ENCODE data around the gene MIGA2. TPM values are rescaled to one million over a fixed set of nuclear protein-coding genes. Genes with fewer than 3 reads are reported as not detected.
"Not testable (repeated sequence)": the region's sequence is repeated elsewhere in the genome, so short reads cannot be mapped to it uniquely, and the experiment has no call there.

MIGA2 gene
- total RNA-seq, 1 donor from 2014 or later = 22.1 TPM

GRCh38 chr9:129033216-129033615 is 3.2 kb upstream of the MIGA2 start:
- DNase-seq (ENCODE audit: low spot score) (no peak), ATAC-seq (no peak)

- ATAC-seq = peak; percentile 8
- DNase-seq (ENCODE audit: low spot score) = not testable (repeated sequence)
Measured at GRCh38 chr9:129035838-129036237, 588 bp upstream of the MIGA2 start.

- ATAC-seq (peak; percentile 1), DNase-seq (ENCODE audit: low spot score) (no peak)
Measured at GRCh38 chr9:129036923-129037766, 719 bp downstream of the MIGA2 start.

- no peak for ATAC-seq
- DNase-seq (ENCODE audit: low spot score) = no peak
Measured at GRCh38 chr9:129037767-129038098, 1.3 kb downstream of the MIGA2 start.

GRCh38 chr9:129038109-129038852 is 1.9 kb downstream of the MIGA2 start:
- DNase-seq (ENCODE audit: low spot score) (no peak), ATAC-seq (no peak)

GRCh38 chr9:129040113-129040643 is 3.8 kb downstream of the MIGA2 start:
- no peak for DNase-seq (ENCODE audit: low spot score)
- no peak for ATAC-seq

- ATAC-seq = no peak
- DNase-seq (ENCODE audit: low spot score) = no peak
Measured at GRCh38 chr9:129042016-129042415, 5.6 kb downstream of the MIGA2 start.

GRCh38 chr9:129052592-129052991 is 16.2 kb downstream of the MIGA2 start:
- ATAC-seq (peak; percentile 90), DNase-seq (ENCODE audit: low spot score) (peak; percentile 94)

GRCh38 chr9:129053020-129053419 is 16.6 kb downstream of the MIGA2 start:
- DNase-seq (ENCODE audit: low spot score) = no peak
- ATAC-seq = peak; percentile 38

GRCh38 chr9:129054163-129054851 is 17.9 kb downstream of the MIGA2 start:
- ATAC-seq (no peak), DNase-seq (ENCODE audit: low spot score) (no peak)

GRCh38 chr9:129058965-129059795 is 22.8 kb downstream of the MIGA2 start:
- peak; percentile 42 for ATAC-seq
- no peak for DNase-seq (ENCODE audit: low spot score)

GRCh38 chr9:129059796-129060785 is 23.7 kb downstream of the MIGA2 start:
- ATAC-seq = no peak
- no peak for DNase-seq (ENCODE audit: low spot score)

- ATAC-seq (no peak), DNase-seq (ENCODE audit: low spot score) (no peak)
Measured at GRCh38 chr9:129060991-129061390, 24.6 kb downstream of the MIGA2 start.

- ATAC-seq = no peak
- DNase-seq (ENCODE audit: low spot score) = no peak
Measured at GRCh38 chr9:129063061-129063460, 26.6 kb downstream of the MIGA2 start.

GRCh38 chr9:129064499-129064908 is 28.1 kb downstream of the MIGA2 start:
- DNase-seq (ENCODE audit: low spot score) (peak; percentile 94), ATAC-seq (peak; percentile 78)

- DNase-seq (ENCODE audit: low spot score) = no peak
- no peak for ATAC-seq
Measured at GRCh38 chr9:129068110-129068509, 31.7 kb downstream of the MIGA2 start.

- ATAC-seq (peak; percentile 79), DNase-seq (ENCODE audit: low spot score) (peak; percentile 90)
Measured at GRCh38 chr9:129068990-129069861, 32.8 kb downstream of the MIGA2 start.

Data from left lobe of liver (tissue), 2 donors.